Activated gamma-delta T cell (primary cell): ENCODE results near the gene PITX3.
"Not testable (repeated sequence)": the region's sequence is repeated elsewhere in the genome, so short reads cannot be mapped to it uniquely, and the experiment has no call there.

Experiments used
- DNase-seq: peaks from one replicate; lab custom pipeline; 2025; lab: John Stamatoyannopoulos, UW

The PITX3 gene

GRCh38 chr10:102255404-102255803 is 14.1 kb upstream of the PITX3 start:
- DNase-seq = no peak

- no peak for DNase-seq
Measured at GRCh38 chr10:102254426-102254825, 13.1 kb upstream of the PITX3 start.

- DNase-seq = not testable (repeated sequence)
Measured at GRCh38 chr10:102252508-102252907, 11.2 kb upstream of the PITX3 start.

- DNase-seq = no peak
Measured at GRCh38 chr10:102247734-102248133, 6.4 kb upstream of the PITX3 start.

- no peak for DNase-seq
Measured at GRCh38 chr10:102246261-102246660, 4.9 kb upstream of the PITX3 start.

- no peak for DNase-seq
Measured at GRCh38 chr10:102245932-102246251, 4.6 kb upstream of the PITX3 start.

- DNase-seq = peak; percentile 69
Measured at GRCh38 chr10:102245082-102245931, 4.0 kb upstream of the PITX3 start, which contains the start of gene GBF1. Gene GBF1 (plus strand): TSS chr10:102245532. CDS start chr10:102258939, 13,407 bp downstream.

GRCh38 chr10:102243309-102243708 is 2.0 kb upstream of the PITX3 start:
- no peak for DNase-seq

- DNase-seq = no peak
Measured at GRCh38 chr10:102242118-102242485, 790 bp upstream of the PITX3 start.

- no peak for DNase-seq
Measured at GRCh38 chr10:102241032-102241443, 274 bp downstream of the PITX3 start.

- no peak for DNase-seq
Measured at GRCh38 chr10:102240467-102241031, 763 bp downstream of the PITX3 start.

GRCh38 chr10:102237711-102238252 is 3.5 kb downstream of the PITX3 start:
- no peak for DNase-seq

GRCh38 chr10:102236006-102236405 is 5.3 kb downstream of the PITX3 start:
- no peak for DNase-seq

GRCh38 chr10:102235598-102235920 is 5.8 kb downstream of the PITX3 start:
- DNase-seq = no peak

- DNase-seq = no peak
Measured at GRCh38 chr10:102234888-102235597, 6.3 kb downstream of the PITX3 start.

GRCh38 chr10:102233997-102234396 is 7.3 kb downstream of the PITX3 start:
- no peak for DNase-seq

- peak; percentile 29 for DNase-seq
Measured at GRCh38 chr10:102231357-102232318, 9.7 kb downstream of the PITX3 start.

- DNase-seq = peak; percentile 26
Measured at GRCh38 chr10:102230861-102231356, 10.4 kb downstream of the PITX3 start.

- DNase-seq = peak; percentile 29
Measured at GRCh38 chr10:102230264-102230860, 10.9 kb downstream of the PITX3 start.

- DNase-seq = peak; percentile 65
Measured at GRCh38 chr10:102229810-102230263, 11.5 kb downstream of the PITX3 start.

GRCh38 chr10:102227050-102227449 is 14.3 kb downstream of the PITX3 start:
- DNase-seq = no peak
